Nephron progenitor cell (in vitro differentiated cells): ENCODE data around the gene GNG4.
"Not testable (repeated sequence)": the region's sequence is repeated elsewhere in the genome, so short reads cannot be mapped to it uniquely, and the experiment has no call there.

ENCODE experiments used
- DNase-seq: peaks from one replicate; pipeline ENCODE4 v3.0.0; 2021
- H3K27ac Mint-ChIP-seq: 2 replicates; pipeline ENCODE4 v1.8.0; 2021; ENCODE audit warnings: mild to moderate bottlenecking, moderate library complexity, mixed read lengths
- H3K27me3 Mint-ChIP-seq: 2 replicates; pipeline ENCODE4 v1.8.0; 2021; ENCODE audit warnings: mild to moderate bottlenecking, low read depth, mixed read lengths; ENCODE audit not compliant: poor library complexity
- H3K36me3 Mint-ChIP-seq: 2 replicates; pipeline ENCODE4 v1.8.0; 2021; ENCODE audit warnings: low read depth, mixed read lengths
- H3K4me1 Mint-ChIP-seq: 2 replicates; pipeline ENCODE4 v1.8.0; 2021; ENCODE audit warnings: mixed read lengths
- H3K4me3 Mint-ChIP-seq: 2 replicates; pipeline ENCODE4 v1.8.0; 2021; ENCODE audit warnings: mild to moderate bottlenecking, moderate library complexity, mixed read lengths
- H3K9me3 Mint-ChIP-seq: 2 replicates; pipeline ENCODE4 v1.8.0; 2021; ENCODE audit warnings: mild to moderate bottlenecking, moderate library complexity, mixed read lengths
- CTCF ChIP-seq: fragments of 200-600 bp; sonication (generic); IDR thresholded peaks from 2 replicates; pipeline ENCODE4 v1.5.0; 2021; ENCODE audit warnings: antibody characterized with exemption

Gene GNG4

GRCh38 chr1:235553112-235553551, 96.5 kb downstream of the GNG4 start:
- Mint-ChIP-seq H3K36me3 (peaks cover 5% of the 10 kb centered on the region), H3K4me3 (no peak overlapping the region), H3K4me1 (peaks cover 12% of the 10 kb centered on the region)

GRCh38 chr1:235552146-235552716, 97.4 kb downstream of the GNG4 start:
- peaks cover 5% of the 10 kb centered on the region for H3K36me3 Mint-ChIP-seq
- TF ChIP-seq CTCF = no peak
- no peak overlapping the region for H3K4me3 Mint-ChIP-seq
- H3K27me3 Mint-ChIP-seq = peaks cover 5% of the 10 kb centered on the region
- H3K9me3 Mint-ChIP-seq = peaks cover 4% of the 10 kb centered on the region
- no peak for DNase-seq
- peaks cover 12% of the 10 kb centered on the region for H3K4me1 Mint-ChIP-seq
- peak overlapping the region; percentile 90 for H3K27ac Mint-ChIP-seq

More at GRCh38 chr1:235553112-235553551, 96.5 kb downstream of the GNG4 start:
- H3K27ac Mint-ChIP-seq = peak overlapping the region; percentile 53
- H3K27me3 Mint-ChIP-seq = peaks cover 5% of the 10 kb centered on the region
- H3K9me3 Mint-ChIP-seq = peaks cover 4% of the 10 kb centered on the region
- no peak for DNase-seq
- TF ChIP-seq CTCF = no peak

- H3K27me3 Mint-ChIP-seq = peaks cover 9% of the 10 kb centered on the region
- TF ChIP-seq CTCF = no peak
- H3K9me3 Mint-ChIP-seq = peaks cover under 1% of the 10 kb centered on the region
- H3K36me3 Mint-ChIP-seq = peaks cover under 1% of the 10 kb centered on the region
- peaks cover 18% of the 10 kb centered on the region for H3K4me1 Mint-ChIP-seq
- no peak for DNase-seq
- peak overlapping the region; percentile 30 for H3K27ac Mint-ChIP-seq
- no peak overlapping the region for H3K4me3 Mint-ChIP-seq
Measured at GRCh38 chr1:235549351-235550139, 100.0 kb downstream of the GNG4 start.

- H3K9me3 Mint-ChIP-seq, H3K27me3 Mint-ChIP-seq, H3K27ac Mint-ChIP-seq, H3K36me3 Mint-ChIP-seq, H3K4me3 Mint-ChIP-seq, DNase-seq: not testable (repeated sequence)
- H3K4me1 Mint-ChIP-seq = peaks cover 18% of the 10 kb centered on the region
Measured at GRCh38 chr1:235546369-235547155, 103.0 kb downstream of the GNG4 start.

GRCh38 chr1:235545292-235545930, 104.2 kb downstream of the GNG4 start:
- Mint-ChIP-seq H3K36me3 (no peaks in the 10 kb centered on the region), H3K27me3 (peaks cover 6% of the 10 kb centered on the region), H3K4me1 (peaks cover 18% of the 10 kb centered on the region), H3K4me3 (no peak overlapping the region), H3K27ac (no peak overlapping the region), H3K9me3 (no peaks in the 10 kb centered on the region)
- no peak for TF ChIP-seq CTCF
- DNase-seq = no peak

- H3K4me1 Mint-ChIP-seq, DNase-seq, H3K27ac Mint-ChIP-seq, H3K36me3 Mint-ChIP-seq, H3K9me3 Mint-ChIP-seq, H3K27me3 Mint-ChIP-seq, H3K4me3 Mint-ChIP-seq: not testable (repeated sequence)
Measured at GRCh38 chr1:235542845-235543244, 106.7 kb downstream of the GNG4 start.
